GM21576 (cell line): ENCODE data around the gene VPS16.
"Not testable (repeated sequence)": the region's sequence is repeated elsewhere in the genome, so short reads cannot be mapped to it uniquely, and the experiment has no call there.

Experiments used
- ATAC-seq: cut with Tn5 transposase; IDR thresholded peaks from one replicate; pipeline ENCODE4 v1.9.1; 2021; ENCODE audit warnings: mild to moderate bottlenecking, moderate library complexity; ENCODE audit not compliant: unreplicated experiment

Gene VPS16

GRCh38 chr20:2894221-2894620, 53.7 kb downstream of the VPS16 start:
- no peak for ATAC-seq

- ATAC-seq, result not testable (repeated sequence)
Observed at GRCh38 chr20:2895154-2895553, 54.6 kb downstream of the VPS16 start.

- ATAC-seq, result peak; percentile 71
Observed at GRCh38 chr20:2899243-2899642, 58.7 kb downstream of the VPS16 start.

GRCh38 chr20:2900845-2901592, 60.5 kb downstream of the VPS16 start:
- ATAC-seq, result no peak

- ATAC-seq, result no peak
Observed at GRCh38 chr20:2902291-2902690, 61.7 kb downstream of the VPS16 start.

GRCh38 chr20:2902818-2903217, 62.3 kb downstream of the VPS16 start:
- no peak for ATAC-seq

GRCh38 chr20:2903686-2904085, 63.1 kb downstream of the VPS16 start:
- no peak for ATAC-seq

- ATAC-seq, result no peak
Observed at GRCh38 chr20:2907519-2907918, 67.0 kb downstream of the VPS16 start.

- no peak for ATAC-seq
Observed at GRCh38 chr20:2909953-2910352, 69.4 kb downstream of the VPS16 start.

GRCh38 chr20:2911200-2911599, 70.7 kb downstream of the VPS16 start:
- no peak for ATAC-seq

GRCh38 chr20:2914160-2914559, 73.6 kb downstream of the VPS16 start:
- no peak for ATAC-seq
